HEK293 (cell line): ENCODE measurements around the gene SLC35G3.

ENCODE experiments used
- CTCF ChIA-PET: fragments of 350-600 bp; formaldehyde crosslinking; extraction: SDS; loops from one replicate; lab custom pipeline; 2021; ENCODE audit warnings: antibody characterized with exemption; lab: Yijun Ruan, JAX
- POLR2A ChIA-PET: fragments of 300-600 bp; formaldehyde crosslinking; extraction: SDS; loops from one replicate; lab custom pipeline; 2020; ENCODE audit warnings: antibody characterized with exemption, inconsistent platforms; lab: Yijun Ruan, JAX
- H3K27ac ChIP-seq: fragments of 200-500 bp; sonication (Bioruptor generic); 2 replicates; pipeline ENCODE4 v1.5.1; 2014; ENCODE audit warnings: low read depth, low read length, control low read depth, inconsistent platforms; ENCODE audit errors: extremely low read depth
- H3K36me3 ChIP-seq, 2 experiments: fragments of 200-500 bp in 1 of 2; sonication (Bioruptor generic) in 1 of 2; 1 replicate in 1 of 2; 2 replicates in 1 of 2; pipeline ENCODE4 v1.5.1; 2014 to 2017; ENCODE audit warnings: inconsistent platforms in 2 of 2, low read length in 2 of 2; ENCODE audit not compliant: control insufficient read depth in 2 of 2, insufficient read depth in 1 of 2
- H3K4me1 ChIP-seq: fragments of 200-500 bp; sonication (Bioruptor generic); 2 replicates; pipeline ENCODE4 v1.5.1; 2014; ENCODE audit warnings: mild to moderate bottlenecking, low read length, inconsistent platforms; ENCODE audit not compliant: control insufficient read depth, insufficient read depth
- H3K4me3 ChIP-seq: 2 replicates; pipeline ENCODE4 v1.5.1; 2011; ENCODE audit warnings: low read depth, mild to moderate bottlenecking, control low read depth, low read length, moderate library complexity
- H3K9me3 ChIP-seq: fragments of 200-500 bp; sonication (Bioruptor generic); 2 replicates; pipeline ENCODE4 v1.5.1; 2014; ENCODE audit warnings: low read depth, low read length, inconsistent platforms; ENCODE audit not compliant: control insufficient read depth, insufficient read depth
- GLI2 ChIP-seq: fragments of 450-650 bp; formaldehyde crosslinking; IDR thresholded peaks from 2 replicates; pipeline ENCODE4; 2017; ENCODE audit warnings: missing biosample characterization, missing genetic modification characterization, low read depth, borderline replicate concordance
- KLF1 ChIP-seq: fragments of 450-650 bp; formaldehyde crosslinking; IDR thresholded peaks from 2 replicates; pipeline ENCODE4 v1.5.1; 2016; ENCODE audit warnings: missing biosample characterization, missing genetic modification characterization
- KLF16 ChIP-seq: fragments of 450-650 bp; formaldehyde crosslinking; IDR thresholded peaks from 2 replicates; pipeline ENCODE4 v1.5.1; 2017; ENCODE audit warnings: missing biosample characterization, missing genetic modification characterization
- KLF7 ChIP-seq: fragments of 450-650 bp; formaldehyde crosslinking; IDR thresholded peaks from 2 replicates; pipeline ENCODE4 v1.5.1; 2016; ENCODE audit warnings: missing biosample characterization, missing genetic modification characterization, borderline replicate concordance
- MEIS1 ChIP-seq: sonication (generic); formaldehyde crosslinking; IDR thresholded peaks from 2 replicates; pipeline ENCODE4 v1.8.1; 2022; ENCODE audit warnings: missing genetic modification reagents, mild to moderate bottlenecking, borderline replicate concordance
- ZBTB21 ChIP-seq: fragments of 450-650 bp; formaldehyde crosslinking; IDR thresholded peaks from 2 replicates; pipeline ENCODE4 v1.5.1; 2017; ENCODE audit warnings: missing biosample characterization, missing genetic modification characterization
- ZFP69B ChIP-seq: fragments of 450-650 bp; formaldehyde crosslinking; IDR thresholded peaks from 2 replicates; pipeline ENCODE4 v1.5.1; 2016; ENCODE audit warnings: missing biosample characterization, missing genetic modification characterization
- ZNF138 ChIP-seq: fragments of 450-650 bp; formaldehyde crosslinking; IDR thresholded peaks from 2 replicates; pipeline ENCODE4 v1.5.1; 2016; ENCODE audit warnings: missing biosample characterization, missing genetic modification characterization, borderline replicate concordance
- ZNF202 ChIP-seq: fragments of 450-650 bp; formaldehyde crosslinking; IDR thresholded peaks from 2 replicates; pipeline ENCODE4 v1.5.1; 2016; ENCODE audit warnings: missing biosample characterization, missing genetic modification characterization, borderline replicate concordance
- ZNF341 ChIP-seq: fragments of 450-650 bp; formaldehyde crosslinking; IDR thresholded peaks from 2 replicates; pipeline ENCODE4; 2016; ENCODE audit warnings: low read depth, missing biosample characterization, missing genetic modification characterization
- ZNF513 ChIP-seq: fragments of 450-650 bp; IDR thresholded peaks from 2 replicates; pipeline ENCODE4 v1.5.1; 2018; ENCODE audit warnings: missing biosample characterization, missing genetic modification characterization
- ZNF530 ChIP-seq: fragments of 450-650 bp; formaldehyde crosslinking; IDR thresholded peaks from 2 replicates; pipeline ENCODE4 v1.5.1; 2016; ENCODE audit warnings: low read depth, missing biosample characterization, missing genetic modification characterization
- ZNF692 ChIP-seq: fragments of 450-650 bp; formaldehyde crosslinking; IDR thresholded peaks from 2 replicates; pipeline ENCODE4 v1.5.1; 2016; ENCODE audit warnings: missing biosample characterization, missing genetic modification characterization
- ZNF76 ChIP-seq: fragments of 450-650 bp; formaldehyde crosslinking; IDR thresholded peaks from 2 replicates; pipeline ENCODE4; 2016; ENCODE audit warnings: low read depth, missing biosample characterization, missing genetic modification characterization, borderline replicate concordance
- ZNF785 ChIP-seq: fragments of 450-650 bp; formaldehyde crosslinking; IDR thresholded peaks from 2 replicates; pipeline ENCODE4 v1.5.1; 2016; ENCODE audit warnings: missing biosample characterization, missing genetic modification characterization
- TF ChIP-seq, protein P1 (sequence below): fragments of 450-650 bp; formaldehyde crosslinking; IDR thresholded peaks from 2 replicates; pipeline ENCODE4 v1.5.1; 2016; ENCODE audit warnings: missing biosample characterization, missing genetic modification characterization
- TF ChIP-seq, protein P2 (sequence below): fragments of 450-650 bp; formaldehyde crosslinking; IDR thresholded peaks from 2 replicates; pipeline ENCODE4 v1.5.1; 2016; ENCODE audit warnings: missing biosample characterization, missing genetic modification characterization
- TF ChIP-seq, protein P3 (sequence below): fragments of 450-650 bp; formaldehyde crosslinking; IDR thresholded peaks from 2 replicates; pipeline ENCODE4 v1.5.1; 2017; ENCODE audit warnings: missing biosample characterization, missing genetic modification characterization
- TF ChIP-seq, protein P4 (sequence below): fragments of 450-650 bp; IDR thresholded peaks from 2 replicates; pipeline ENCODE4 v1.5.1; 2018; ENCODE audit warnings: missing biosample characterization, mild to moderate bottlenecking, missing genetic modification characterization

The SLC35G3 gene

DNA sequence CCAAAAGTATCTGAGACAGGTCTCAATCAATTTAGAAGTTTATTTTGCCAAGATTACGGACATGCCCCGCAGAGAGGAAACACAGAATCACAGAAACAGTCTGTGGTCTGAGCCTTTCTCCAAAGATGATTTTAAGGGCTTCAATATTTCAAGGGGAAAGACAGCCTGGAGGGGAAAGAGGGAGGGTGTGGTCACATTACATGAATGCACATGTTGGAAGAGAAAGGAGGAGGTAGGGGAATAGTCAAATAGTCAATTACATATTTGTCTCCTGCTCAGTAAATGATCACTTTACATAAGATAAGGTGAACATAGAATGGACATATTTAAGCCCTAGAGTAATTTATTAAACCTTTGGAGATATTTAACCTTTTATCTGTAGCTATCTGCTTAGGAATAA lies 34.3 kb downstream of the SLC35G3 start:
- no peak overlapping the region for H3K27ac ChIP-seq
- TF ChIP-seq KLF7 (tag by site-specific recombination) (no peak), KLF16 (tag by site-specific recombination) (no peak), ZNF785 (tag by site-specific recombination) (no peak), ZBTB21 (tag by site-specific recombination) (no peak), ZNF513 (tag by site-specific recombination) (no peak), GLI2 (no peak), ZNF138 (tag by site-specific recombination) (no peak), ZFP69B (no peak), KLF1 (tag by site-specific recombination) (no peak), ZNF202 (tag by site-specific recombination) (no peak), ZNF76 (tag by site-specific recombination) (no peak), ZNF341 (tag by site-specific recombination) (no peak), ZNF530 (no peak), ZNF692 (no peak), MEIS1 (no peak)
- TF ChIP-seq, protein P1, sequence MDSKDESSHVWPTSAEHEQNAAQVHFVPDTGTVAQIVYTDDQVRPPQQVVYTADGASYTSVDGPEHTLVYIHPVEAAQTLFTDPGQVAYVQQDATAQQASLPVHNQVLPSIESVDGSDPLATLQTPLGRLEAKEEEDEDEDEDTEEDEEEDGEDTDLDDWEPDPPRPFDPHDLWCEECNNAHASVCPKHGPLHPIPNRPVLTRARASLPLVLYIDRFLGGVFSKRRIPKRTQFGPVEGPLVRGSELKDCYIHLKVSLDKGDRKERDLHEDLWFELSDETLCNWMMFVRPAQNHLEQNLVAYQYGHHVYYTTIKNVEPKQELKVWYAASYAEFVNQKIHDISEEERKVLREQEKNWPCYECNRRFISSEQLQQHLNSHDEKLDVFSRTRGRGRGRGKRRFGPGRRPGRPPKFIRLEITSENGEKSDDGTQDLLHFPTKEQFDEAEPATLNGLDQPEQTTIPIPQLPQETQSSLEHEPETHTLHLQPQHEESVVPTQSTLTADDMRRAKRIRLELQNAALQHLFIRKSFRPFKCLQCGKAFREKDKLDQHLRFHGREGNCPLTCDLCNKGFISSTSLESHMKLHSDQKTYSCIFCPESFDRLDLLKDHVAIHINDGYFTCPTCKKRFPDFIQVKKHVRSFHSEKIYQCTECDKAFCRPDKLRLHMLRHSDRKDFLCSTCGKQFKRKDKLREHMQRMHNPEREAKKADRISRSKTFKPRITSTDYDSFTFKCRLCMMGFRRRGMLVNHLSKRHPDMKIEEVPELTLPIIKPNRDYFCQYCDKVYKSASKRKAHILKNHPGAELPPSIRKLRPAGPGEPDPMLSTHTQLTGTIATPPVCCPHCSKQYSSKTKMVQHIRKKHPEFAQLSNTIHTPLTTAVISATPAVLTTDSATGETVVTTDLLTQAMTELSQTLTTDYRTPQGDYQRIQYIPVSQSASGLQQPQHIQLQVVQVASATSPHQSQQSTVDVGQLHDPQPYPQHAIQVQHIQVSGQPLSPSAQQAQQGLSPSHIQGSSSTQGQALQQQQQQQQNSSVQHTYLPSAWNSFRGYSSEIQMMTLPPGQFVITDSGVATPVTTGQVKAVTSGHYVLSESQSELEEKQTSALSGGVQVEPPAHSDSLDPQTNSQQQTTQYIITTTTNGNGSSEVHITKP (tag by site-specific recombination): no peak
- TF ChIP-seq, protein P2, sequence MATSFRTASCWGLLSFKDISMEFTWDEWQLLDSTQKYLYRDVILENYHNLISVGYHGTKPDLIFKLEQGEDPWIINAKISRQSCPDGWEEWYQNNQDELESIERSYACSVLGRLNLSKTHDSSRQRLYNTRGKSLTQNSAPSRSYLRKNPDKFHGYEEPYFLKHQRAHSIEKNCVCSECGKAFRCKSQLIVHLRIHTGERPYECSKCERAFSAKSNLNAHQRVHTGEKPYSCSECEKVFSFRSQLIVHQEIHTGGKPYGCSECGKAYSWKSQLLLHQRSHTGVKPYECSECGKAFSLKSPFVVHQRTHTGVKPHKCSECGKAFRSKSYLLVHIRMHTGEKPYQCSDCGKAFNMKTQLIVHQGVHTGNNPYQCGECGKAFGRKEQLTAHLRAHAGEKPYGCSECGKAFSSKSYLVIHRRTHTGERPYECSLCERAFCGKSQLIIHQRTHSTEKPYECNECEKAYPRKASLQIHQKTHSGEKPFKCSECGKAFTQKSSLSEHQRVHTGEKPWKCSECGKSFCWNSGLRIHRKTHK (tag by site-specific recombination): no peak
- TF ChIP-seq, protein P3, sequence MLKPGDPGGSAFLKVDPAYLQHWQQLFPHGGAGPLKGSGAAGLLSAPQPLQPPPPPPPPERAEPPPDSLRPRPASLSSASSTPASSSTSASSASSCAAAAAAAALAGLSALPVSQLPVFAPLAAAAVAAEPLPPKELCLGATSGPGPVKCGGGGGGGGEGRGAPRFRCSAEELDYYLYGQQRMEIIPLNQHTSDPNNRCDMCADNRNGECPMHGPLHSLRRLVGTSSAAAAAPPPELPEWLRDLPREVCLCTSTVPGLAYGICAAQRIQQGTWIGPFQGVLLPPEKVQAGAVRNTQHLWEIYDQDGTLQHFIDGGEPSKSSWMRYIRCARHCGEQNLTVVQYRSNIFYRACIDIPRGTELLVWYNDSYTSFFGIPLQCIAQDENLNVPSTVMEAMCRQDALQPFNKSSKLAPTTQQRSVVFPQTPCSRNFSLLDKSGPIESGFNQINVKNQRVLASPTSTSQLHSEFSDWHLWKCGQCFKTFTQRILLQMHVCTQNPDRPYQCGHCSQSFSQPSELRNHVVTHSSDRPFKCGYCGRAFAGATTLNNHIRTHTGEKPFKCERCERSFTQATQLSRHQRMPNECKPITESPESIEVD (tag by site-specific recombination): no peak
- TF ChIP-seq, protein P4, sequence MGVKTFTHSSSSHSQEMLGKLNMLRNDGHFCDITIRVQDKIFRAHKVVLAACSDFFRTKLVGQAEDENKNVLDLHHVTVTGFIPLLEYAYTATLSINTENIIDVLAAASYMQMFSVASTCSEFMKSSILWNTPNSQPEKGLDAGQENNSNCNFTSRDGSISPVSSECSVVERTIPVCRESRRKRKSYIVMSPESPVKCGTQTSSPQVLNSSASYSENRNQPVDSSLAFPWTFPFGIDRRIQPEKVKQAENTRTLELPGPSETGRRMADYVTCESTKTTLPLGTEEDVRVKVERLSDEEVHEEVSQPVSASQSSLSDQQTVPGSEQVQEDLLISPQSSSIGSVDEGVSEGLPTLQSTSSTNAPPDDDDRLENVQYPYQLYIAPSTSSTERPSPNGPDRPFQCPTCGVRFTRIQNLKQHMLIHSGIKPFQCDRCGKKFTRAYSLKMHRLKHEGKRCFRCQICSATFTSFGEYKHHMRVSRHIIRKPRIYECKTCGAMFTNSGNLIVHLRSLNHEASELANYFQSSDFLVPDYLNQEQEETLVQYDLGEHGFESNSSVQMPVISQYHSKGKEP (tag by site-specific recombination): no peak
- TF ChIP-seq, all 188 proteins: peak for 0
- peaks cover 4% of the 10 kb centered on the region; the same call in 1 of the 2 replicates for H3K4me1 ChIP-seq
- no peak overlapping the region for H3K4me3 ChIP-seq
- H3K9me3 ChIP-seq: no peaks in the 10 kb centered on the region
- H3K36me3 ChIP-seq: no peaks in the 10 kb centered on the region
- ChIA-PET CTCF (interaction anchor here (0.6 to 1.0 kb wide), 2 partner anchors 395 to 452 kb away, joined by 3 read pairs; no protein-coding TSS in a partner anchor), POLR2A (no interaction called here)
